HEK293 (cell line): ENCODE measurements around the gene IL2RA.

Experiments used
- HIC1 ChIP-seq: fragments of 450-650 bp; formaldehyde crosslinking; IDR thresholded peaks from 2 replicates; pipeline ENCODE4 v1.5.1; 2016; ENCODE audit warnings: missing biosample characterization, missing genetic modification characterization
- HOXC10 ChIP-seq: sonication (generic); formaldehyde crosslinking; IDR thresholded peaks from 2 replicates; pipeline ENCODE4 v1.8.1; 2023; ENCODE audit warnings: mild to moderate bottlenecking, missing genetic modification reagents
- KLF7 ChIP-seq: fragments of 450-650 bp; formaldehyde crosslinking; IDR thresholded peaks from 2 replicates; pipeline ENCODE4 v1.5.1; 2016; ENCODE audit warnings: missing biosample characterization, missing genetic modification characterization, borderline replicate concordance
- KLF8 ChIP-seq: fragments of 450-650 bp; formaldehyde crosslinking; IDR thresholded peaks from 2 replicates; pipeline ENCODE4 v1.5.1; 2016; ENCODE audit warnings: missing biosample characterization, missing genetic modification characterization
- ZBTB10 ChIP-seq: fragments of 450-650 bp; formaldehyde crosslinking; IDR thresholded peaks from 2 replicates; pipeline ENCODE4 v1.5.1; 2016; ENCODE audit warnings: missing biosample characterization, missing genetic modification characterization
- ZBTB49 ChIP-seq: fragments of 450-650 bp; formaldehyde crosslinking; IDR thresholded peaks from 2 replicates; pipeline ENCODE4 v1.5.1; 2016; ENCODE audit warnings: missing biosample characterization, missing genetic modification characterization, low read depth
- ZIC2 ChIP-seq: fragments of 450-650 bp; formaldehyde crosslinking; IDR thresholded peaks from 2 replicates; pipeline ENCODE4 v1.5.1; 2016; ENCODE audit warnings: missing biosample characterization, missing genetic modification characterization
- ZNF174 ChIP-seq: fragments of 450-650 bp; formaldehyde crosslinking; IDR thresholded peaks from 2 replicates; pipeline ENCODE4 v1.5.0; 2017; ENCODE audit warnings: missing biosample characterization, mild to moderate bottlenecking, missing genetic modification characterization
- ZNF2 ChIP-seq: fragments of 450-650 bp; formaldehyde crosslinking; IDR thresholded peaks from 2 replicates; pipeline ENCODE4 v1.5.1; 2016; ENCODE audit warnings: missing biosample characterization, missing genetic modification characterization
- ZNF214 ChIP-seq: fragments of 450-650 bp; formaldehyde crosslinking; IDR thresholded peaks from 2 replicates; pipeline ENCODE4 v1.5.1; 2017; ENCODE audit warnings: missing biosample characterization, mild to moderate bottlenecking, missing genetic modification characterization, borderline replicate concordance
- ZNF223 ChIP-seq: fragments of 450-650 bp; formaldehyde crosslinking; IDR thresholded peaks from 2 replicates; pipeline ENCODE4 v1.5.1; 2016; ENCODE audit warnings: missing biosample characterization, missing genetic modification characterization
- ZNF302 ChIP-seq: fragments of 450-650 bp; formaldehyde crosslinking; IDR thresholded peaks from 2 replicates; pipeline ENCODE4 v1.5.1; 2016; ENCODE audit warnings: missing biosample characterization, missing genetic modification characterization, low read depth
- ZNF311 ChIP-seq: fragments of 450-650 bp; formaldehyde crosslinking; IDR thresholded peaks from 2 replicates; pipeline ENCODE4 v1.5.1; 2017; ENCODE audit warnings: missing biosample characterization, missing genetic modification characterization, borderline replicate concordance
- ZNF362 ChIP-seq: fragments of 450-650 bp; formaldehyde crosslinking; IDR thresholded peaks from 2 replicates; pipeline ENCODE4 v1.5.1; 2016; ENCODE audit warnings: missing biosample characterization, missing genetic modification characterization
- ZNF37A ChIP-seq: fragments of 450-650 bp; IDR thresholded peaks from 2 replicates; pipeline ENCODE4 v1.5.1; 2018; ENCODE audit warnings: missing biosample characterization, missing genetic modification characterization
- ZNF394 ChIP-seq: fragments of 450-650 bp; formaldehyde crosslinking; IDR thresholded peaks from 2 replicates; pipeline ENCODE4 v1.5.1; 2016; ENCODE audit warnings: missing biosample characterization, missing genetic modification characterization, mild to moderate bottlenecking, moderate library complexity, borderline replicate concordance
- ZNF404 ChIP-seq: fragments of 450-650 bp; formaldehyde crosslinking; IDR thresholded peaks from 2 replicates; pipeline ENCODE4 v1.5.1; 2017; ENCODE audit warnings: missing biosample characterization, missing genetic modification characterization
- ZNF423 ChIP-seq: fragments of 450-650 bp; formaldehyde crosslinking; IDR thresholded peaks from 2 replicates; pipeline ENCODE4 v1.5.1; 2016; ENCODE audit warnings: missing biosample characterization, missing genetic modification characterization
- ZNF426 ChIP-seq: fragments of 450-650 bp; formaldehyde crosslinking; IDR thresholded peaks from 2 replicates; pipeline ENCODE4 v1.5.1; 2017; ENCODE audit warnings: missing biosample characterization, missing genetic modification characterization, mild to moderate bottlenecking, inconsistent platforms, moderate library complexity
- ZNF488 ChIP-seq: fragments of 450-650 bp; formaldehyde crosslinking; IDR thresholded peaks from 2 replicates; pipeline ENCODE4 v1.5.1; 2016; ENCODE audit warnings: missing biosample characterization, missing genetic modification characterization
- ZNF513 ChIP-seq: fragments of 450-650 bp; IDR thresholded peaks from 2 replicates; pipeline ENCODE4 v1.5.1; 2018; ENCODE audit warnings: missing biosample characterization, missing genetic modification characterization
- ZNF544 ChIP-seq: fragments of 450-650 bp; formaldehyde crosslinking; IDR thresholded peaks from 2 replicates; pipeline ENCODE4 v1.5.0; 2017; ENCODE audit warnings: missing biosample characterization, missing genetic modification characterization
- ZNF580 ChIP-seq: fragments of 450-650 bp; formaldehyde crosslinking; IDR thresholded peaks from 2 replicates; pipeline ENCODE4 v1.5.1; 2016; ENCODE audit warnings: missing biosample characterization, missing genetic modification characterization
- ZNF600 ChIP-seq: fragments of 450-650 bp; formaldehyde crosslinking; IDR thresholded peaks from 2 replicates; pipeline ENCODE4 v1.5.1; 2016; ENCODE audit warnings: missing biosample characterization, missing genetic modification characterization
- ZNF610 ChIP-seq: fragments of 450-650 bp; formaldehyde crosslinking; IDR thresholded peaks from 2 replicates; pipeline ENCODE4 v1.5.1; 2016; ENCODE audit warnings: missing biosample characterization, missing genetic modification characterization, borderline replicate concordance
- ZNF777 ChIP-seq: fragments of 450-650 bp; formaldehyde crosslinking; IDR thresholded peaks from 2 replicates; pipeline ENCODE4 v1.5.1; 2017; ENCODE audit warnings: missing biosample characterization, missing genetic modification characterization, borderline replicate concordance
- ZNF837 ChIP-seq: fragments of 450-650 bp; formaldehyde crosslinking; IDR thresholded peaks from 2 replicates; pipeline ENCODE4 v1.5.1; 2016; ENCODE audit warnings: missing biosample characterization, missing genetic modification characterization
- ZSCAN23 ChIP-seq: fragments of 450-650 bp; formaldehyde crosslinking; IDR thresholded peaks from 2 replicates; pipeline ENCODE4 v1.5.1; 2016; ENCODE audit warnings: missing biosample characterization, missing genetic modification characterization

The IL2RA gene

GRCh38 chr10:5977471-5978229 lies 84.5 kb downstream of the IL2RA start, which contains the start of gene IL15RA (continued):
- TF ChIP-seq ZNF777 (tag by site-specific recombination) (no peak), ZIC2 (tag by site-specific recombination) (peak; percentile 97), ZNF394 (tag by site-specific recombination) (peak; percentile 78; the same call in 1 of the 2 replicates), HIC1 (peak; percentile 87), ZSCAN23 (no peak), ZNF174 (tag by site-specific recombination) (no peak), ZNF362 (no peak), ZNF311 (tag by site-specific recombination) (no peak), ZNF837 (tag by site-specific recombination) (no peak), ZNF223 (no peak), ZNF488 (tag by site-specific recombination) (no peak), ZNF37A (tag by site-specific recombination) (no peak), KLF7 (tag by site-specific recombination) (no peak), ZBTB10 (peak; percentile 64; the same call in 1 of the 2 replicates), ZNF513 (tag by site-specific recombination) (0 out of 2 replicates have a peak, but pooled peaks have one; percentile 2), ZNF580 (tag by site-specific recombination) (no peak), ZNF600 (tag by site-specific recombination) (peak; percentile 92), ZNF426 (tag by site-specific recombination) (no peak), ZNF2 (peak; percentile 79; the same call in 1 of the 2 replicates), HOXC10 (CRISPR knock-in tag) (peak; percentile 52; the same call in 1 of the 2 replicates), KLF8 (tag by site-specific recombination) (peak; percentile 75; the same call in 1 of the 2 replicates), ZNF544 (tag by site-specific recombination) (no peak), ZBTB49 (tag by site-specific recombination) (no peak), ZNF423 (tag by site-specific recombination) (peak; percentile 72; the same call in 1 of the 2 replicates), ZNF214 (tag by site-specific recombination) (no peak), ZNF302 (tag by site-specific recombination) (no peak), ZNF610 (tag by site-specific recombination) (0 out of 2 replicates have a peak, but pooled peaks have one; percentile 51), ZNF404 (tag by site-specific recombination) (no peak)
